ENCODE measurements around the gene DMD. TPM values are rescaled to one million over a fixed set of nuclear protein-coding genes. Genes with fewer than 3 reads are reported as not detected.

DMD gene
- total RNA-seq, 1 experiment from 2014 or later, result 25.3 TPM

DNA sequence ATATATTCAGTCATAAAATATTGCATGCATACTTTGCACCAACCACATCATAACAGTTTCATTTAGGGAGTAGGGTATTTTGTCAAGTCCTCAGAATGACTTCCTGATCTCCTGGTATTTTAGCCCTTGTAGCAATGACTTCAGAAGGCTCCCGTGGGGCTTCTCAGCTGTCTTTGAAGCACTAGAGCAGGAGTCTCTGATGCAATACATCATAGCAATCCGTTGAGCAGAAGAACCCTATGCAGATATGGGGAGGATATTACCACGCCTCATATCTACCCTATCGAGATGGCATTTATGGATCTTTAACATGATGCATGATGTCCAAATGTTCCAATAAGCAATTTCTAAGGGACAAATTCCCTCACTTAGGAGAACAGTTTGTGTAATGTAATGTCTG, 1765.8 kb downstream of the DMD start:
- no peaks in the 10 kb centered on the region for H3K9me2 ChIP-seq (ENCODE audit: insufficient read depth)
- no peaks in the 10 kb centered on the region for H3K27me3 ChIP-seq (ENCODE audit: insufficient read depth, low read depth)
- TF ChIP-seq CTCF (conservative IDR thresholded peaks at IDR 0.05), result no peak
- TF ChIP-seq EZH2 (IDR thresholded peaks at IDR 0.05; ENCODE audit: low read depth), result no peak
- ChIA-PET POLR2A (ENCODE audit: unreplicated experiment) (no interaction called here), CTCF (no interaction called here)
- H3K4me1 ChIP-seq (replicated peaks; ENCODE audit: insufficient read depth), result no peaks in the 10 kb centered on the region
- H3K27ac ChIP-seq, result no peak overlapping the region
- intact Hi-C loops (cut with micrococcal nuclease; ENCODE audit: unreplicated experiment), result no loop called here
- no TSS peak for BruUV-seq (replicated peaks)
- no peak overlapping the region for H3K4me2 ChIP-seq
- no peaks in the 10 kb centered on the region for H4K20me1 ChIP-seq (ENCODE audit: insufficient read depth)
- H3F3A ChIP-seq (ENCODE audit: insufficient read depth, low read depth), result no peaks in the 10 kb centered on the region
- no peak for DNase-seq
- H3K36me3 ChIP-seq (ENCODE audit: low read depth), result no peaks in the 10 kb centered on the region
- H2AFZ ChIP-seq, result no peak overlapping the region
- H3K9me3 ChIP-seq (ENCODE audit: insufficient read depth, low read depth), result no peaks in the 10 kb centered on the region
- no peak overlapping the region for H3K4me3 ChIP-seq
- no peaks in the 10 kb centered on the region for H3K79me2 ChIP-seq (ENCODE audit: low read depth)

DNA sequence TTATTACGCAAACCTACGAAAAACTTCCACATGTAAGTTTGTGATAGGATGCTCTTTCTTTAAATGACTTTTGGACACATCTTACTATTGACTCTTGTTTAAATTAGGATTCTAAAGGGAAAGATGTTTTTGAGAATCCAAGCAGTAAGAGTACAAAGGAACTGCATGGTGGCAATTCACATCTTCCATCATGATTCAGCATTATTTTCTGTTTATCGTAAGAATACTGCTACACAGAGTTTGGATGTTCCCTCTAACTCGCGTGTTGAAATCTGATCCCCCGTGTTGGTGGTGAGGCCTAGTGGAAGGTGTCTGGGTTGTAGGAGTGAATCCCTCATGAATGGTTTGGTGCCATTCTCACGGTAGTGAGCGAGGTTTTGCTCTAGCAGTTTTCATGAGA, 1767.7 kb downstream of the DMD start:
- Histone ChIP-seq H3K27ac (no peak overlapping the region), H3K9me3 (ENCODE audit: insufficient read depth, low read depth) (no peaks in the 10 kb centered on the region), H3K4me2 (no peak overlapping the region), H3K79me2 (ENCODE audit: low read depth) (no peaks in the 10 kb centered on the region), H3K36me3 (ENCODE audit: low read depth) (no peaks in the 10 kb centered on the region), H2AFZ (no peak overlapping the region), H3K4me1 (replicated peaks; ENCODE audit: insufficient read depth) (no peaks in the 10 kb centered on the region), H3F3A (ENCODE audit: insufficient read depth, low read depth) (no peaks in the 10 kb centered on the region), H3K9me2 (ENCODE audit: insufficient read depth) (no peaks in the 10 kb centered on the region), H3K4me3 (no peak overlapping the region), H3K27me3 (ENCODE audit: insufficient read depth, low read depth) (no peaks in the 10 kb centered on the region), H4K20me1 (ENCODE audit: insufficient read depth) (no peaks in the 10 kb centered on the region)
- CTCF ChIA-PET, result no interaction called here
- POLR2A ChIA-PET (ENCODE audit: unreplicated experiment), result no interaction called here
- no peak for DNase-seq
- TF ChIP-seq EZH2 (IDR thresholded peaks at IDR 0.05; ENCODE audit: low read depth) (no peak), CTCF (conservative IDR thresholded peaks at IDR 0.05) (no peak)
- no TSS peak for BruUV-seq (replicated peaks)
- intact Hi-C loops (cut with micrococcal nuclease; ENCODE audit: unreplicated experiment), result no loop called here

- no peaks in the 10 kb centered on the region for H4K20me1 ChIP-seq (ENCODE audit: insufficient read depth)
- H3K79me2 ChIP-seq (ENCODE audit: low read depth), result no peaks in the 10 kb centered on the region
- H3K9me3 ChIP-seq (ENCODE audit: insufficient read depth, low read depth), result no peaks in the 10 kb centered on the region
- ChIA-PET CTCF (no interaction called here), POLR2A (ENCODE audit: unreplicated experiment) (no interaction called here)
- H3K27me3 ChIP-seq (ENCODE audit: insufficient read depth, low read depth), result no peaks in the 10 kb centered on the region
- H3K36me3 ChIP-seq (ENCODE audit: low read depth), result no peaks in the 10 kb centered on the region
- no peak overlapping the region for H3K4me3 ChIP-seq
- DNase-seq, result no peak
- intact Hi-C loops (cut with micrococcal nuclease; ENCODE audit: unreplicated experiment), result no loop called here
- H3K27ac ChIP-seq, result no peak overlapping the region
- H3F3A ChIP-seq (ENCODE audit: insufficient read depth, low read depth), result no peaks in the 10 kb centered on the region
- BruUV-seq (replicated peaks), result no TSS peak
- no peaks in the 10 kb centered on the region for H3K4me1 ChIP-seq (replicated peaks; ENCODE audit: insufficient read depth)
- no peaks in the 10 kb centered on the region for H3K9me2 ChIP-seq (ENCODE audit: insufficient read depth)
- TF ChIP-seq EZH2 (IDR thresholded peaks at IDR 0.05; ENCODE audit: low read depth), result no peak
- TF ChIP-seq CTCF (conservative IDR thresholded peaks at IDR 0.05), result no peak
- H2AFZ ChIP-seq, result no peak overlapping the region
- no peak overlapping the region for H3K4me2 ChIP-seq
These were observed 1770.8 kb downstream of the DMD start for GRCh38 chrX:31440546-31440945.
